ENCODE data around the gene PTBP1.

Gene PTBP1

GRCh38 chr19:798415-799075 lies 1.3 kb downstream of the PTBP1 start:
- no peak for DNase-seq

GRCh38 chr19:799076-799881 lies 2.0 kb downstream of the PTBP1 start:
- no peak for DNase-seq

GRCh38 chr19:800360-801029 lies 3.2 kb downstream of the PTBP1 start:
- DNase-seq, result no peak

- DNase-seq, result no peak
Observed at GRCh38 chr19:801030-801860, 4.0 kb downstream of the PTBP1 start.

- DNase-seq, result no peak
Observed at GRCh38 chr19:801861-802497, 4.7 kb downstream of the PTBP1 start.

GRCh38 chr19:802498-803098 lies 5.3 kb downstream of the PTBP1 start:
- DNase-seq, result no peak

GRCh38 chr19:803099-803561 lies 5.9 kb downstream of the PTBP1 start:
- no peak for DNase-seq

GRCh38 chr19:803686-804418 lies 6.6 kb downstream of the PTBP1 start:
- no peak for DNase-seq

- DNase-seq, result no peak
Observed at GRCh38 chr19:804419-805165, 7.3 kb downstream of the PTBP1 start.

GRCh38 chr19:805166-805551 lies 7.9 kb downstream of the PTBP1 start:
- no peak for DNase-seq

- no peak for DNase-seq
Observed at GRCh38 chr19:805600-806550, 8.6 kb downstream of the PTBP1 start.

- DNase-seq, result no peak
Observed at GRCh38 chr19:806815-807421, 9.7 kb downstream of the PTBP1 start.

GRCh38 chr19:807627-808422 lies 10.6 kb downstream of the PTBP1 start:
- no peak for DNase-seq

GRCh38 chr19:808423-808775 lies 11.1 kb downstream of the PTBP1 start:
- DNase-seq, result no peak

GRCh38 chr19:810077-810855 lies 13.0 kb downstream of the PTBP1 start:
- no peak for DNase-seq

- no peak for DNase-seq
Observed at GRCh38 chr19:810883-811489, 13.7 kb downstream of the PTBP1 start.

All from NCI-H187 (cell line).